Vagina (tissue), 2 donors: ENCODE measurements around the gene CMSS1. TPM values are rescaled to one million over a fixed set of nuclear protein-coding genes. Genes with fewer than 3 reads are reported as not detected.

Source experiments
- DNase-seq, 2 donors: peaks; one replicate each; pipeline ENCODE4 v3.0.0-alpha.2; 2017; ENCODE audit errors: extremely low spot score in 2 of 2
- H3K27ac ChIP-seq: fragments of 200-600 bp; sonication (generic); one replicate; pipeline ENCODE4 v1.5.1; 2019
- H3K27me3 ChIP-seq: fragments of 200-600 bp; sonication (generic); one replicate; pipeline ENCODE4 v1.5.1; 2019
- H3K36me3 ChIP-seq, 2 donors: fragments of 200-600 bp; sonication (generic); one replicate each; pipeline ENCODE4 v1.5.1; 2017 to 2019
- H3K4me1 ChIP-seq: fragments of 200-600 bp; sonication (generic); one replicate; pipeline ENCODE4 v1.5.1; 2019
- H3K4me3 ChIP-seq, 2 donors: fragments of 200-600 bp; sonication (generic); 1 replicate in 1 of 2; 2 replicates in 1 of 2; pipeline ENCODE4 v1.5.1; 2016 to 2019
- H3K9me3 ChIP-seq: fragments of 200-600 bp; sonication (generic); one replicate; pipeline ENCODE4 v1.5.1; 2019
- POLR2A ChIP-seq, 2 donors: fragments of 450-650 bp; IDR thresholded peaks; one replicate each; pipeline ENCODE4 v1.6.1; 2017; ENCODE audit warnings: antibody characterized with exemption in 2 of 2, mild to moderate bottlenecking in 2 of 2, moderate library complexity in 2 of 2
- POLR2AphosphoS5 ChIP-seq, 2 donors: sonication (generic); formaldehyde crosslinking; IDR thresholded peaks; one replicate each; pipeline ENCODE4 v1.9.0; 2017; ENCODE audit warnings: antibody characterized with exemption in 2 of 2, mild to moderate bottlenecking in 2 of 2, low read depth in 1 of 2; ENCODE audit not compliant: insufficient read depth in 1 of 2
- intact Hi-C: fragments of 100-400 bp; cut with DNase I; formaldehyde crosslinking; loops from one replicate; pipeline ENCODE4 v1.15.1; 2023
- total RNA-seq: library from RNA; depleted of rRNA; stranded (reverse); fragments of >200 nt; gene quantifications from one replicate; pipeline ENCODE4 v1.2.3, GENCODE V29; 2016
- TF ChIP-seq, protein P1 (sequence below), 3 experiments: fragments of 450-650 bp in 2 of 3; fragments of 200-600 bp in 1 of 3; sonication (generic) in 1 of 3; IDR thresholded peaks; one replicate each; pipeline ENCODE4 v1.5.1; 2017 to 2019; ENCODE audit warnings: antibody characterized with exemption in 3 of 3, mild to moderate bottlenecking in 2 of 3, moderate library complexity in 2 of 3

Gene CMSS1
- 21.4 TPM for total RNA-seq

DNA sequence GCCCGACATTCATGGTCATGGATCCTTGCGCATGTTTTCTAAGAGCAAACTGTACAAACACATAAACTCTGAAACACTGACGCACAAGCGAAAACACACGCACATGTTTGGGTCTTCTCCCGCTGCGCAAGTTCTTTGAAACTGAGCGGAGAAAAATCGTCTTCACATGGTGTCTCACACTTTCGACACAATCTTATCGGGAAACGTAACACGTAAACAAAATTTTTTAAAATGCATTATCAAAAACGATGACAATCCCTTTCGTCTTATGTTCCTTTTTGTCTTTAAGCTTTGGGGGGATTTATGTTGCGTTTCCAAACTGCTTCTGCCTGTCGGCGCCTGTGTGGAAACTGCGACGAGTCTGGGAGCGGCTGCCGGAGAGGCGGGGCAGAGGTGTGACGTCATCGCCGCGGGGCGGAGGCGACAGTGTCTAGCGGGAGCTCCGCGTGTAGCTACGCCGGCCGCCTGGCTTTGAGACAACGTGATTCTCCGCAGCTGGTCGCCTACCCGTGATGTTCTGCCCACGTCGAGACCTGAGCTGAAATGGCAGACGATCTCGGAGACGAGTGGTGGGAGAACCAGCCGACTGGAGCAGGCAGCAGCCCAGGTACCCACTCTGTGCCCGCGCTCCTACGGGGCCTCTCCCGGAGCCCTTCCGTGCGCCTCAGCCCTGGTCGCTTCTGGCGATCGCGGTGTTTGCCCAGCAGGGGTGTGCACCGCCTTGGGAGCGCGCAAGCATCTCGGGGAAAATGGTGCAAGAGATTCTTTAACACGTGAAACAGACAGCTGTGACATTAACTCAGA is at the start of gene CMSS1:
Gene CMSS1, plus strand, starts transcription at position 426 of the 804 bp plus-strand sequence.
- peaks cover 16% of the 10 kb centered on the region for H3K4me1 ChIP-seq
- no peaks in the 10 kb centered on the region for H3K36me3 ChIP-seq
- intact Hi-C loops: no loop called here
- H3K27me3 ChIP-seq: no peaks in the 10 kb centered on the region
- H3K4me3 ChIP-seq: peak within 1 kb of the TSS; percentile 70 to 73
- DNase-seq: peak in 1 of 2 donors; percentile 96
- H3K9me3 ChIP-seq: no peaks in the 10 kb centered on the region
- TF ChIP-seq, protein P1, sequence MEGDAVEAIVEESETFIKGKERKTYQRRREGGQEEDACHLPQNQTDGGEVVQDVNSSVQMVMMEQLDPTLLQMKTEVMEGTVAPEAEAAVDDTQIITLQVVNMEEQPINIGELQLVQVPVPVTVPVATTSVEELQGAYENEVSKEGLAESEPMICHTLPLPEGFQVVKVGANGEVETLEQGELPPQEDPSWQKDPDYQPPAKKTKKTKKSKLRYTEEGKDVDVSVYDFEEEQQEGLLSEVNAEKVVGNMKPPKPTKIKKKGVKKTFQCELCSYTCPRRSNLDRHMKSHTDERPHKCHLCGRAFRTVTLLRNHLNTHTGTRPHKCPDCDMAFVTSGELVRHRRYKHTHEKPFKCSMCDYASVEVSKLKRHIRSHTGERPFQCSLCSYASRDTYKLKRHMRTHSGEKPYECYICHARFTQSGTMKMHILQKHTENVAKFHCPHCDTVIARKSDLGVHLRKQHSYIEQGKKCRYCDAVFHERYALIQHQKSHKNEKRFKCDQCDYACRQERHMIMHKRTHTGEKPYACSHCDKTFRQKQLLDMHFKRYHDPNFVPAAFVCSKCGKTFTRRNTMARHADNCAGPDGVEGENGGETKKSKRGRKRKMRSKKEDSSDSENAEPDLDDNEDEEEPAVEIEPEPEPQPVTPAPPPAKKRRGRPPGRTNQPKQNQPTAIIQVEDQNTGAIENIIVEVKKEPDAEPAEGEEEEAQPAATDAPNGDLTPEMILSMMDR (IDR thresholded peaks at IDR 0.05): peak in 1 of 3 experiments; percentile 34
- TF ChIP-seq POLR2AphosphoS5 (IDR thresholded peaks at IDR 0.05; ENCODE audit: insufficient read depth in 1 of 2, low read depth in 1 of 2) (peak; percentile 89 to 91), POLR2A (IDR thresholded peaks at IDR 0.05) (peak in 1 of 2 donors; percentile 29)
- H3K27ac ChIP-seq: peak within 1 kb of the TSS; percentile 82

- no peak for TF ChIP-seq POLR2A (IDR thresholded peaks at IDR 0.05)
- TF ChIP-seq, protein P1 (IDR thresholded peaks at IDR 0.05): no peak
- H3K4me1 ChIP-seq: no peaks in the 10 kb centered on the region
- H3K36me3 ChIP-seq: no peaks in the 10 kb centered on the region
- no peaks in the 10 kb centered on the region for H3K27me3 ChIP-seq
- H3K27ac ChIP-seq: no peak overlapping the region
- H3K9me3 ChIP-seq: no peaks in the 10 kb centered on the region
- H3K4me3 ChIP-seq: no peak overlapping the region
- intact Hi-C loops: no loop called here
- no peak for DNase-seq
Measured at GRCh38 chr3:99768126-99768525, 49.5 kb upstream of the CMSS1 start.

GRCh38 chr3:99768808-99769501 is 48.7 kb upstream of the CMSS1 start:
- no peaks in the 10 kb centered on the region for H3K36me3 ChIP-seq
- intact Hi-C loops: no loop called here
- H3K4me3 ChIP-seq: no peak overlapping the region
- no peaks in the 10 kb centered on the region for H3K27me3 ChIP-seq
- H3K4me1 ChIP-seq: no peaks in the 10 kb centered on the region
- no peak overlapping the region for H3K27ac ChIP-seq
- no peaks in the 10 kb centered on the region for H3K9me3 ChIP-seq
- TF ChIP-seq, protein P1 (IDR thresholded peaks at IDR 0.05): no peak
- TF ChIP-seq POLR2AphosphoS5 (IDR thresholded peaks at IDR 0.05; ENCODE audit: insufficient read depth in 1 of 2, low read depth in 1 of 2) (no peak), POLR2A (IDR thresholded peaks at IDR 0.05) (no peak)
- no peak for DNase-seq

DNA sequence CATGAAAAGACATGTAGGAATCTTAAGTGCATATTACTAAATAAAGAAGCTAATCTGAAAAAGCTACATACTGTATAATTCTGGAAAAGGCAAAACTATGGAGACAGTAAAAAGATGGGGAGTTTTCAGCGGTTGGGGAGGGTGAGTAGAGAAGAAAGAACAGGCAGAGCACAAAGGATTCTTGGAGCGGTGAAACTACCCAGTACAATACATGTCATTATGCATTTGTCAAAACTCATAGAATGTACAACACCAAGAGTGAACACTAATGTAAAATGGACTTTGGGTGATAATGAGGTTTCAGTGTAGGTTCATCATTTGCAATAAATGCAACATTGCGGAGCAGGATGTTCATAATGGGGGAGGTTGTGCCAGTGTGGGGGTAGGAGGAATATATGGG is 45.5 kb upstream of the CMSS1 start:
- Histone ChIP-seq H3K4me3 (no peak overlapping the region), H3K9me3 (no peaks in the 10 kb centered on the region), H3K27me3 (no peaks in the 10 kb centered on the region), H3K36me3 (no peaks in the 10 kb centered on the region), H3K27ac (no peak overlapping the region), H3K4me1 (no peaks in the 10 kb centered on the region)
- TF ChIP-seq POLR2AphosphoS5 (IDR thresholded peaks at IDR 0.05; ENCODE audit: insufficient read depth in 1 of 2, low read depth in 1 of 2): no peak
- TF ChIP-seq, protein P1 (IDR thresholded peaks at IDR 0.05): no peak
- TF ChIP-seq POLR2A (IDR thresholded peaks at IDR 0.05): no peak
- DNase-seq: no peak
- intact Hi-C loops: no loop called here

GRCh38 chr3:99772671-99773070 is 45.0 kb upstream of the CMSS1 start:
- Histone ChIP-seq H3K4me3 (no peak overlapping the region), H3K27me3 (no peaks in the 10 kb centered on the region), H3K9me3 (no peaks in the 10 kb centered on the region), H3K4me1 (no peaks in the 10 kb centered on the region), H3K27ac (no peak overlapping the region), H3K36me3 (no peaks in the 10 kb centered on the region)
- DNase-seq: no peak
- no peak for TF ChIP-seq POLR2A (IDR thresholded peaks at IDR 0.05)
- TF ChIP-seq, protein P1 (IDR thresholded peaks at IDR 0.05): no peak
- TF ChIP-seq POLR2AphosphoS5 (IDR thresholded peaks at IDR 0.05; ENCODE audit: insufficient read depth in 1 of 2, low read depth in 1 of 2): no peak
- intact Hi-C loops: no loop called here
